Adipose tissue (tissue), 3 donors: ENCODE data around the gene CFAP61. TPM values are rescaled to one million over a fixed set of nuclear protein-coding genes. Genes with fewer than 3 reads are reported as not detected.

Experiments used
- H3K27ac ChIP-seq: one replicate; pipeline ENCODE4 v1.5.1; 2013; ENCODE audit warnings: low read depth, low read length
- WGBS, 3 donors: extraction: QIAGEN DNeasy Blood & Tissue Kit; methylation state at CpG; one replicate each; pipeline ENCODE4 v1.1.7; 2013; 5-methylcytosine and 5-hydroxymethylcytosine counted together
- polyA plus RNA-seq, 3 donors: library from polyadenylated mRNA; stranded (reverse); fragments of 200-250 nt; gene quantifications; one replicate each; pipeline ENCODE4 v1.2.3, GENCODE V29; 2013
- donor health status: healthy with polysubstance abuse.
- donor health status: Bipolar disorder and iron deficiency.
- donor health status: healthy.

Gene CFAP61
- polyA plus RNA-seq, 3 donors = 0.24 TPM; not detected in 2

GRCh38 chr20:20371681-20372080 lies 319.3 kb downstream of the CFAP61 start:
- no peak overlapping the region for H3K27ac ChIP-seq
- 16 to 24% (median 16%) methylated on average over 3 of the region's 3 CpGs for WGBS, 3 donors

- 51 to 65% (median 53%) methylated on average over 17 of the region's 17 CpGs for WGBS, 3 donors
- H3K27ac ChIP-seq = no peak overlapping the region
Measured at GRCh38 chr20:20373091-20373571, 320.8 kb downstream of the CFAP61 start.

GRCh38 chr20:20375862-20376261 lies 323.5 kb downstream of the CFAP61 start:
- H3K27ac ChIP-seq = no peak overlapping the region
- 37 to 59% (median 40%) methylated on average over 8 of the region's 8 CpGs for WGBS, 3 donors

GRCh38 chr20:20386192-20386591 lies 333.9 kb downstream of the CFAP61 start:
- 50 to 75% (median 66%) methylated on average over 9 of the region's 9 CpGs for WGBS, 3 donors
- no peak overlapping the region for H3K27ac ChIP-seq

- 94 to 96% (median 96%) methylated on average over 9 of the region's 9 CpGs for WGBS, 3 donors
- no peak overlapping the region for H3K27ac ChIP-seq
Measured at GRCh38 chr20:20390393-20390792, 338.1 kb downstream of the CFAP61 start.

- 83 to 92% (median 89%) methylated on average over 4 of the region's 4 CpGs for WGBS, 3 donors
- H3K27ac ChIP-seq = no peak overlapping the region
Measured at GRCh38 chr20:20391115-20391514, 338.8 kb downstream of the CFAP61 start.

- H3K27ac ChIP-seq = no peak overlapping the region
- WGBS, 3 donors = 90 to 93% (median 92%) methylated on average over 13 of the region's 13 CpGs
Measured at GRCh38 chr20:20391766-20392165, 339.4 kb downstream of the CFAP61 start.

GRCh38 chr20:20393207-20394120 lies 341.1 kb downstream of the CFAP61 start:
- whole genome bisulfite sequencing, 3 donors = 49 to 81% (median 51%) methylated on average over 20 of the region's 20 CpGs
- no peak overlapping the region for H3K27ac ChIP-seq

GRCh38 chr20:20395087-20395486 lies 342.8 kb downstream of the CFAP61 start:
- WGBS, 3 donors = 88 to 95% (median 93%) methylated on average over 12 of the region's 12 CpGs
- no peak overlapping the region for H3K27ac ChIP-seq

GRCh38 chr20:20395903-20396568 lies 343.7 kb downstream of the CFAP61 start:
- no peak overlapping the region for H3K27ac ChIP-seq
- WGBS, 3 donors = 92 to 96% (median 95%) methylated on average over 29 of the region's 29 CpGs

- 94 to 98% (median 98%) methylated on average over 3 of the region's 3 CpGs for WGBS, 3 donors
- no peak overlapping the region for H3K27ac ChIP-seq
Measured at GRCh38 chr20:20396794-20397193, 344.5 kb downstream of the CFAP61 start.

GRCh38 chr20:20398123-20398522 lies 345.8 kb downstream of the CFAP61 start:
- 97 to 98% (median 97%) methylated on average over 7 of the region's 7 CpGs for WGBS, 3 donors
- no peak overlapping the region for H3K27ac ChIP-seq

GRCh38 chr20:20399531-20400500 lies 347.5 kb downstream of the CFAP61 start:
- WGBS, 3 donors = 81 to 87% (median 82%) methylated on average over 13 of the region's 13 CpGs
- no peak overlapping the region for H3K27ac ChIP-seq

- WGBS, 3 donors = 90 to 93% (median 92%) methylated on average over 3 of the region's 3 CpGs
Measured at GRCh38 chr20:20401991-20402390, 349.7 kb downstream of the CFAP61 start.

GRCh38 chr20:20404633-20405032 lies 352.3 kb downstream of the CFAP61 start:
- no peak overlapping the region for H3K27ac ChIP-seq
- WGBS, 3 donors = 91 to 97% (median 96%) methylated on average over 5 of the region's 5 CpGs

More at GRCh38 chr20:20401991-20402390, 349.7 kb downstream of the CFAP61 start:
- H3K27ac ChIP-seq = no peak overlapping the region

GRCh38 chr20:20405623-20406022 lies 353.3 kb downstream of the CFAP61 start:
- H3K27ac ChIP-seq = no peak overlapping the region
- 90 to 92% (median 91%) methylated on average over 10 of the region's 10 CpGs for WGBS, 3 donors

- 77 to 89% (median 80%) methylated on average over 2 of the region's 2 CpGs for WGBS, 3 donors
- no peak overlapping the region for H3K27ac ChIP-seq
Measured at GRCh38 chr20:20406306-20406705, 354.0 kb downstream of the CFAP61 start.
